OCI-LY1 (cell line): ENCODE measurements around the gene ANKRD40CL.

Experiments
- CTCF ChIP-seq: fragments of 200-600 bp; sonication (generic), shearing (Covaris generic); IDR thresholded peaks from 2 replicates; pipeline ENCODE4 v1.5.1; 2017; ENCODE audit warnings: mild to moderate bottlenecking, antibody characterized with exemption, low read length, moderate library complexity, mixed read lengths
- EZH2 ChIP-seq: fragments of 200-600 bp; sonication (generic), shearing (Covaris generic); IDR thresholded peaks from 2 replicates; pipeline ENCODE4 v1.8.0; 2017; ENCODE audit warnings: borderline replicate concordance, mixed run types, mild to moderate bottlenecking, antibody characterized with exemption, low read length, moderate library complexity, mixed read lengths

GRCh38 chr17:50735287-50735686 is 32.0 kb downstream of the ANKRD40CL start:
- no peak for TF ChIP-seq CTCF
- no peak for TF ChIP-seq EZH2
